HG02885 (cell line): Measurements from ENCODE around the gene FGF9.

Source experiments
- ATAC-seq: cut with Tn5 transposase; IDR thresholded peaks from one replicate; pipeline ENCODE4 v1.9.1; 2021; ENCODE audit warnings: mild to moderate bottlenecking; ENCODE audit not compliant: unreplicated experiment, poor library complexity

FGF9 gene

DNA sequence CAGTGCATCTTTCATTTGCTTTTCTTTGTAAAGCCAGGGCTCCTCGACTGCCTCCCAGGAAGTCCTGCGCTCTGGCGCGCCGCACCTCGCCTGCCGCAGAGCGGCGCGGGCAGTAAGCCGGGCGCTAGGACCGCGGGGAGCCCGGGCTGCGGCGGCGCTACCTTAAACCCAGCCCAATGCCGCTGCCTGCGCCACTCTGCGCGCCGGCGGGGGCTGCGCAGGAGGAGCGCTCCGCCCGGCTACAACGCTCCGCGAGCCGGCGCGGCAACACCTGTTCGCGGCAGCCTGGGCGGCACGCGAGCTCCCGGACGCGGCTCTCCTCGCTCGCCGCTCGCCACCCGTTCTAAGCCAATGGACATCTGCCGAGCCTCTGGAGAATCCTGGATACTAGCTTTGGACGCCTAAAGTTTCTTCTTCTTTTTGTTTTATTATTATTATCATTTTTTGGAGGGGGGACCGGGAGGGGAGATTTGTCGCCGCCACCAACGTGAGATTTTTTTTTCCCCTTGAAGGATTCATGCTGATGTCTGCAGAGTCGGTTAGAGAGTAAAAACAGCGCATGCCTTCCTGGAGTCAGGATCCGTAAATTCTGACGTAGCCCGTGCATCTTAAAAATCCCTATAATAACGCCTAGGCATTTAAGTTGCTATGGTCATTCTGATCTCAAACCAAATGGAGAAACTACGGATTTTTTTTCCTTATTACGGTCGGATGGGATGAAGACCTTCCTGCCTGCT is at the start of gene FGF9:
Gene FGF9, plus strand, starts transcription at position 191 of the 737 bp plus-strand sequence. CDS start 840 bp downstream, outside the sequence.
- peak; percentile 75 for ATAC-seq

DNA sequence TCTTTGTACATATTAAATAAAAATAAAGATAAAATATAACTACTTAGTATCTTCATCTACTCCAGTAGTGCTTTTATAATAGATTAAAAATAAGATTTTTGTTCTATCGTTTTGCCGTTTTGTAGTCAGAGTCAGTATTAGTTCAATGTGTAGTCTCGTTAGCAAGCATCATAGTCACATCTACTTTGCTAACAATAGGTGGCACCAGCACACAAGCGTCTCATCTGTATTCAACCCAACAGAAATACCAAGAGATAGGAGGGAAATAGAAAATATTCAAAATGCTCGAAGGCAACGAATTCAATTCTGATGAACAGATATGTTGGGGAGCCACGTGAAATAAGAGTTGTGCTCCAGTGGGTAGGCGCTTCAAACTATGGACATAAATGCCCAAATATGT is 45.5 kb upstream of the FGF9 start:
- ATAC-seq: no peak

DNA sequence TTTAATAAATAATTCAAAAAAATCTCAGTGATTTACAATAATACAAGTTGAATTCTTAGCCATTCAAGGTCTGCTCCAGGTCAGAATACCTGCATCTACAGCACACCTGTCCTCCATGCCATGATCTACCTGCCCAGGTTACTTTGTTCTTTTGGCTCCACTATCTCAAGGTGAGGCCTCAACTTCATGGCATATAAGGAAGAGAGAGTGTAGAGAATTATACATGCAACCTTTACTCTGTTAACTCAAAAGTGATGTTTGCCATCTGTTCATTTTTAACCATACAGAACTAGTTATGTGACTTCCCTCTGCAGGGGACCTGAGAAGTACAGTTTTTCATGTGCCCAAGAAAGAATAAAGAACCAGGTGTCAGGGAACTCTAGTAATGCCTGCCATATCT is 38.7 kb upstream of the FGF9 start:
- no peak for ATAC-seq

DNA sequence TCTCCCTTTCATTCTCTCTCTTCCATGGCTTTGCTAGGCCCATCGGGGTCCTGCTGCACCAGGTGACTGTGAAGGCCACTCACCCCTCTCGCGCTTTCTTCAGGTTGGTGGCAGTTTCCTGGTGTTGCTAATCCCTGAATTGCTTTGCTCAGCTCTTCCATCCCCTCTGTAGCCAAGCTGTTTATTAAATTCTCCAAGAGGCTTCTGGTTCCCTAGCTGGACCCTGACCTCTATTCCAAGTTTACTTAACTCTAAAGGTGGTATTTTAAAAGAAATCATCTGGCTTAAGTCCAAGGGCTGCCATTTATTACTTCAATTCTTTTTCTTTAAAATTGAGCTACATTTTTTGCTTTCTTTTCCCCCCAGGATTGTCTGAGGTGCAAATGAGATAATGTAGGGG is 34.2 kb upstream of the FGF9 start:
- no peak for ATAC-seq

DNA sequence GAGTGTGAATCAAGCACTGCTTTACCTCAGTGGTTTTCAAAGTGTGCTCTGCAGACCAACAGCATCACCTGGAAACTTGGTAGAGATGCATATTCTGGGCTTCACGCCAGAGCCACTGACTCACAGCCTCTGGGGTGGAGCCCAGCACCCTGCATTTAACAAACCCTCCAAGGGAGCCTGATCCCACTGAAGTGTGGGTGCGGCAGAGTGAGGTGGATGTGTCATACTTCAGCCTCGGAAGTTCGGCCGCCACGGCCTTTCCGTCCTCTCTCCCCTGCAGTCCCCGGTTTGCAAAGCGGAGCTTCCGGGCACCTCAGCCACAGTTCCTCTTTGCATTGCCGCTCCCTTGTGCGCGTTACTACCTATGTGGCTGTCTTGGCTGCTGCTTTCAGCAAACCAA is 33.6 kb upstream of the FGF9 start:
- ATAC-seq: no peak

DNA sequence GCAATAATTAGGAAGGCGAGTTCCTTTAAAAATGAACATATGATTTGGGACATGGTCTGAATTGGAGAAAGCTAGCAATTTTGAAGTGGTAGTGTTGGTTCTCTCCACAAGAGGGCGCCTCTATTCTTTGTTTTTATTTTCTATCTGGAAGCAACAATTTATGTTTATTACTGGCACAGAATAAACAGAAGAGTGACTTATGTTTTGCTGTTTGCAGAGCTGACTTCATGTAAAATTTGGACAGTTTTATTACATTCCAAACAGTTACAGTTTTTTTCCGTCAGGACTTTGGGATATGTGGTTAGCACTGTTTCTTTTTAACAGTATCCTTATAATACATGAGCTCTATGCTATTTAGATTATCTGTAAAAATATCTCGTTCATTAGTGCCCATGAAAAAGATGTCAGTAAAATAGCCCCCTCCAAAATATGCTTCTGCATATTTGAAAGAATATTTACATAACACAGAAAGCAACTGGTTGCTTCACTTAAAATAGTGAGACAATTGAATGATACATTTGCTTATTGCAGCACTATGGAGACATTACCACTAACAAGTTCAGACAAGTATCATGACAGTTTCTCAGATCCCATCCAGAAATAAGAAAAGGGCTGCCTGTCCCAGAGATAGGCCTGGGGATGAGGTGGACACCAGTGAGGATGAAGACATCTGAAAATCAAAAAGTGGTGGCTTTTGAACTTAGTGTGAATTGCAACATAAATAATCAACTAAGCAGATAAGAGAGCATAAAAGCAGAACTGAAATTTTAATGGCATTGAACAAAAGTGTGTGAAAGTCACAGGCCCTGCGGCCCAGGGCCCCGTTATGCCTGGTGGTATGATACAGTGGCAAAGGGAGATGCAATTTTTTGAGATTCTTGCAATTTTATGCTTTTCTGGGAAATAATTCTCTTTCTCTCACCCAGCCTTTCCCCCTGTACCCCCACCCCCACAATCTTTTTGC is 32.3 kb upstream of the FGF9 start:
- ATAC-seq: peak; percentile 47

DNA sequence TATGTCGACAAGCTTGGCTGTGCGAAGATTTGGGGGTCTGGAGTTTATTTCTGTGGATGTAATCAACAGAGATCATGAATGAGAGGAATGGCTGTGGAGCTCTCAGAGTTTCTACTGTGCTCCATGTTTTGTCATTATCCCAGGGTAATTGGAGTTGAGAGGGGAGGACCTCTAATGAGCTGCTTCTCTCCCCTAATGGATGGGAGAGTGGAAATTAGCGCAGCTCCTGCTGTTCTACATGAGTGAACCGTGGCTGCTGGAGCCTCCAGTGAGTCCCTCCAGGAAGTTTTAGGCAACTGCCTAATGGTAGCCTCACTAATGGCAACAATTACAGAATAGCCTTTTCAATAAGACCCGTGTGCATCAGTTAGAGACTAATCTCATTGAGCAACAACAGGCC is 31.3 kb upstream of the FGF9 start:
- ATAC-seq: no peak

DNA sequence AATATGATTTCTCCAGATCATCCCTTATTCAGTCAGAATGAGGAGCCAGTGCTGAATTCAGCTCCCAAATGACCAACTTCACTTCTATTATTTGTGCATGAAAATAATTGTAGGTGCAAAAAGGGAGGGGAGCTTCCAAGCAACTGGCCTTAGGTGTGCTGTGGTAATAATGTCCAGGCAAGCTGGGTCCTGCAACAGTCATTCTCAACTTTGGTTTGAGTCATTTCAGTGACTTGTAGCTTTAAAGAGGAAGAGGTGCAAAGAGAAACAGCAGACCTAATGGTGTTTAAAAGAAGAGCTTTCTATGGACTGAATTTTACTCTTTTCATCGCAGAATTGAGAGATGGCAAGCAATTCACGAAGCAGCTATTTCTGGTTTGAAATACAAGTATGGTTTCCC is 29.2 kb upstream of the FGF9 start:
- no peak for ATAC-seq

DNA sequence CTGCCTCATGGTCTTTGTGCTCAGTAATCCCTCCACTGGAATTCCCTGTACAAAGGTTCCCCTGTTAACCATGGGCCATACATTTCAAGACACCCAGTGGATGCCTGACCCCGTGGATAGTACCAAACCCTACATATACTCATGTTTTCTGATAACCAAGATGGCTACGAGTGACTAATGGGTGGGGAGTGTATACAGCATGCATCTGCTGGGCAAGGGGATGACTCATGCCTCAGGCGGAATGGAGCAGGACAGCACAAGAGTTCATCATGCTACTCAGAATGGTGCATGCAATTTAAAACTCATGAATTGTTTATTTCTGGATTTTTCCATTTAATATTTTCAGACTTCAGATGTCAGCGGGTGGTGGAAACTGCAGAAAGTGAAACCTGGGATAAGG is 13.3 kb upstream of the FGF9 start:
- ATAC-seq: no peak

DNA sequence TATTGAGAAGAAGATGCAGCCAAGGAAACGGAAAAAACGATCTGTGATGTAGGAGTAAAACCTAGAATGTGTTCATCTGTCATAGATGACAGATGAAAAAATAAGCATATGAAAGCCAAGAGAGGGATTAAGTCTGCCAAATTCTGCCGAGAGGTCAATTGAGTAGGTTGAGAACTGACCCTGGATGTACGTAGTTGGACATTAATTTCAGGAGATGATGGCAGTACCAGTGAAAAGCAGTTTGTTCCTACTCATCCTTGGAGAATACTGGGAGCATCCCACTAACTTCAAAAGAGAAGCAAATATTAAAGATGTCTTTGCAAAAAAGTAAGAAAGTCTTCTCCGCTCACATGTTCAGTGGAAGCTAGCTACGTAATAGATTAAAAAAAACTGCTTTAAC is 11.8 kb upstream of the FGF9 start:
- no peak for ATAC-seq

DNA sequence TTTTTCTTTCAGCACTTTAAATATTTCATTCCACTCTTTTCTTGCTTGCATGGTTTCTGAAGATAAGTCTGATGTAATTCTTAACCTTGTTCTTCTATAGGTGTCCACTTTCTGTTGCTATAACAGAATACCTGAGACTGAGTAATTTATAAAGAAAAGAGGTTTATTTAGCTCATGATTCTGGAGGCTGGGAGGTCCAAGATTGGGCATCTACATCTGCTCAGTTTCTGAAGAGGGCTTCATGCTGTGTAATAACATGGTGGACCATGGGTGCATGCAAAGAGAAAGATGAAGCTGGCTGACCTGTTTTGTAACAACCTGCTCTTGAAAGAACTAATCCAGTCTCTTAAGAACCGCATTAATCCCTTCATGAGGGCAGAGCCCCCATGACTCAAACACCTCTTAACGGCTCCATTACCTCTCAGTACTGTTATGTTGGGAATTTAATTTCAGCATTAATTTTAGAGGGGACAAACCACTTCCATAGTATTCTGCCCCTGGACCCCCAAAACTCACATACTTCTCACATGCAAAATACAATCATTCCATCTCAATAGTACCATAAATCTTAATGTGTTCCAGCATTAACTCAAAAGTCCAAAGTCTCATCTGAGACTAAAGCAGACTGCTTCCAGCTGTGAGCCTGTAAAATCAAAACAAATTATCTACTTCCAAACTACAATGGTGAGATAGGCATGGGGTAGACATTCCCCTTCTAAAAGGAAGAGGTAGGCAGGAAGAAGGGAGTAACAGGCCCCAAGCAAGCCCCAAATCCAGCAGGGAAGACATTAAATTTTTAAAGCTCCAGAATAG is 9.6 kb upstream of the FGF9 start:
- ATAC-seq: no peak

DNA sequence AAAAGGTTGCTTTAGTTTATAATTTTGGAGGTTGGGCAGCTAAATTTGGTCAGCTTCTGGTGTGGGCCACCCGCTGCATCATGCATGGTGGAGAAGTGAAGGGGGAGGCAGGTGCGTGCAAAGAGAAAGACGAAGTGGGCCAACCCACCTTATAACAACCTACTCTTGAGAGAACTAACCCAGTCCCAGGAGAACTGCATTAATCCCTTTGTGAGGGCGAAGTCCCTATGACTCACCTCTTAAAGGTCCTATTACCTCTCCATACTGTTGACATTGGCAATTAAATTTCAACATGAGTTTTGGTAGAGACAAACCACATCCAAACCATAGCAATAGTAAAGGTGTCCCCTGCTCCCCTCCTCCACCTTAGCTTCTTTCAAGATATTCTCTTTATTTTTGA is 7.7 kb upstream of the FGF9 start:
- ATAC-seq: no peak

DNA sequence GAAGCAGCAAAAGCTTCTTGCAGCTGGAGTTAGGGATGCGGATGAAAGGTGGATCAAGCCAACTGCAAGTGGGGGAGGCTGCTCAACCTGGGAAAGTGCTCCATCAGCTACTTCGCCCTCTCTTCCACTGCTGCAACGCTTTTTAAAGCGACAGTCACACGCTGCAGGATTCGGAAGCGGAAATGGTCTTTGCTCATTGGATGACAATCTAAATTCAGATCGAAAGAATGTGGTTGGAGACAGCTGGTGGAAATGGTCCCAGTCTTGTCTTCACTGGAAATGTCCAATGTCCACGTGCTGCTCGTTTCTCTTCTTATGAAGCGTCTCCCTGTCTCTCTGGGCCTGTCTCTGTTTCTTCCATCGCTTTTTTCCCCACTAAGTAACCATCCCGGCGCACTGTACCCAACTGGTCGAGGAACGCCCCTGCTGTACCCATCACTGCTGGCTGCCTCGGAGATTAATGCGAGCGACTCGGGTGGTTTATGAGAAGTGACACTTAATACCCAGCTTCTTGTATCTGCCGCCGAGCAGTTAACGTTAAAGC is 2.1 kb upstream of the FGF9 start:
- no peak for ATAC-seq

DNA sequence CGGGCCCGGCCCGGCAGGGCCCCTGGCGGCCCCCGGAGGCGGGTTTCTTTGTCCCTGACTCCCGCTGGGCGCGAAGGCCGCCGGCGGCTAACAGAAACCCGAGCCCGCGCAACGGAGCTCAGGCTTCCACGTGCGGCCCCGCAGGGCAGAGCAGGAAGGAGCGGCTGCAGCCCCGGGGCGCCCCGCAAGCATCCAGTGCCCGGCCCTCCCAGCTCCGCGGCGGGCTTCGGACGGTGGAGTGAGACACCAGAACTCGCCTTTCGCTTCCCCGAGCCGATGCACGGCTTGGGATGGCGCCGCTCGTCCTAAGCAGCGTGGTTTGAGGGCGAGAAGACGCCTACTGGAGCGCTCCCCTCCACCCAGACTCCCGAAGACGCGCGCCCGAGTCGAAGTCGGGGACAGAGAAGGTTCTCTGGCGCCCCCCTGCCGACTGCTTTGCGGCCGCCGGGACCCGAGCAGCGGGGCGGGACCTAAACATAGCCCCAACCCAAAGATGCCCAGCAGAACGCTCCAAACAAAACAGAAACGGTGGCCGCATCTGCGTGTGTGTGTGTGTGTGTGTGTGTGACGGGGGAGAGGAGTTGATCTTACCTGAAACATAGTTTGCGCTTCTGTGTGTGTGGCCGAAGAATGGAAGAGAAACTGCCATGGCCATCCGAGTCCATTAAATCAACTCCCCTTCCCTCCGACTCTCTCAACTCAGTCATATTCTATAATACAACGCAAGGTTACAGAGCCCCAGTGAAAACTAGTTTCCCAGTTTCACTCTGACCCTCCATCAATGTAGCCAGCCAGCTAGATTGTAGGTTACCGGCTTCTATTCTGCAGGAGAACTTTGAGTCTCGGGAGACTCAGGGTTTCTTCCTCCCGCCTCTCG is 629 bp upstream of the FGF9 start:
- peak; percentile 34 for ATAC-seq

DNA sequence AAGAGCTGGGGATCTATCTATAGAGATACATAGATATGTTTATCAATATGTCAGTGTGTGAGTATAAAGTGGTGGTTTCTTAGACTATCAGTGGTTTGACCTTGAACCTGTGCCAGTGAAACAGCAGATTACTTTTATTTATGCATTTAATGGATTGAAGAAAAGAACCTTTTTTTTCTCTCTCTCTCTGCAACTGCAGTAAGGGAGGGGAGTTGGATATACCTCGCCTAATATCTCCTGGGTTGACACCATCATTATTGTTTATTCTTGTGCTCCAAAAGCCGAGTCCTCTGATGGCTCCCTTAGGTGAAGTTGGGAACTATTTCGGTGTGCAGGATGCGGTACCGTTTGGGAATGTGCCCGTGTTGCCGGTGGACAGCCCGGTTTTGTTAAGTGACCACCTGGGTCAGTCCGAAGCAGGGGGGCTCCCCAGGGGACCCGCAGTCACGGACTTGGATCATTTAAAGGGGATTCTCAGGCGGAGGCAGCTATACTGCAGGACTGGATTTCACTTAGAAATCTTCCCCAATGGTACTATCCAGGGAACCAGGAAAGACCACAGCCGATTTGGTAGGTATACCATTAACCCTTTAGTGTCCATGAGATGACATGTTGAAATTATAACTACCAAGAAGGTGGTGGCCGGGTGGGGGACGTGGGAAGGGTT is 880 bp downstream of the FGF9 start:
- no peak for ATAC-seq

DNA sequence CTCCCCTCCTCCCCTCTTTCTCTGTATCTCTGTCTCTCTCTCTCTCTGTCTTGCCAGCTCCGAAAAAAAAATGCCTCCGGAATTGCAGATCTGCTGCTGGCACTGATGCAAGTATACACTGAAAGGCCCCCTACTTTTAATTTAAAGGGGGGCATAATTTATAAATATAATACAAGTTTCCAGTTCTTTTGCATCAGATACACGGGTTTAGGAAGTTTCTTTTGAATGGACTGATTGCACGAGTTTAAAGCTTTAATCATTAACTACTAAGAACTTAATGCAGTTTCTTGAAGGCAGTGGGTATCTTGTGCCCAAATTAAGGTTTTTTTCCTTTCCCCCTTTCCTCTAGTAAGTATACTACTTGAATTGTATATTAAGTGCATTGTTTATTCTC is 1.4 kb downstream of the FGF9 start:
- ATAC-seq: no peak

DNA sequence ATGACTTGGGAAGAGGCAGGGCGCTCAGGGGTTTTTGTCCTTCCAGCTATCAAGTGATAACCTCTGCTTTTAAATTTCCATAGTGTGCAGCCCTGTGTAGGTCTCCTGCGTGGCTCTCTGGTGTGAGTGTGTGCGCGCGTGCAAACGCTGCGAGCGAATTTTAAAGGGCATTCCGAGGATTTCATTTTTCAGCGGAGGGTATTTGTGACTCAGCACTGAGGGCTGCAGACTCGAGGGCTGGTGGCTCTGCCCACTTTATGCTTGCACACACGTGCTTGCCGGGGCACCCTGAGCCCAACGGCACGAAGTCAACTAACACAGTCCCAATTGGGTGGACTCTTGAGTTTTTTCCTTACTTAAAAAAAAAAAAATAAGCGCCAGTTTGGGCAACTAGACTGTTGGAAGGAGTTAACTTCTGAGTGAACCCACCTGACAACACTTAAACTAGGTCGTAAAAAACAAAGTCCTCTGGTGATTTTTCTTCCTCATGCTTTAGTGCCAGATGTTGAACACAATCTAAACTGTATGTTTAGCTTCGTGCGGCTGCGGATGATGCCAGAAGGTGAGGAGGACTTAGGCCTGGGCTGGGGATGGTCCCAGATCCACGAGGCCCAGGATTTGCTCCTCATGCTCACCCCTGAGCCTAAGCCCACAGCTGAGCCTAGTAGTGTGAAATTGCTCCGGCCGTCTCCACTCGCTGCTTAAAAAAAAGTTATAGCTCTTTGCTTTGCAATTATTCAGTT is 2.1 kb downstream of the FGF9 start:
- no peak for ATAC-seq

DNA sequence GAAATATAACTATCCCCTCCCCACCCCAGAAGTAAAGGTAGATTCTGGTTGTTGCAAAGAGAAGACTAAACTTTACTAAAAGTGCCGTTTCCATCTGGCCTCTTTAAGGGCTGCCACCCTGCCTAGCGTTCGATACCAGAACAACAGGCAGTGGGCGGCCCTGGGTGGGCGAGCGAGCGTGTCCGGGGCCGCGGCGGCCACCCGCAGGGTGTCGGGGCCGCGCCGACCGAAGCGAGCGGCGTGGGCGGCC is 2.6 kb downstream of the FGF9 start:
- peak; percentile 20 for ATAC-seq
